Vagina (tissue), 2 donors: ENCODE measurements around the gene PRTN3.

Experiments
- POLR2A ChIP-seq, 2 donors: fragments of 450-650 bp; IDR thresholded peaks; one replicate each; pipeline ENCODE4 v1.6.1; 2017; ENCODE audit warnings: antibody characterized with exemption in 2 of 2, mild to moderate bottlenecking in 2 of 2, moderate library complexity in 2 of 2
- POLR2AphosphoS5 ChIP-seq, 2 donors: sonication (generic); formaldehyde crosslinking; IDR thresholded peaks; one replicate each; pipeline ENCODE4 v1.9.0; 2017; ENCODE audit warnings: antibody characterized with exemption in 2 of 2, mild to moderate bottlenecking in 2 of 2, low read depth in 1 of 2; ENCODE audit not compliant: insufficient read depth in 1 of 2

DNA sequence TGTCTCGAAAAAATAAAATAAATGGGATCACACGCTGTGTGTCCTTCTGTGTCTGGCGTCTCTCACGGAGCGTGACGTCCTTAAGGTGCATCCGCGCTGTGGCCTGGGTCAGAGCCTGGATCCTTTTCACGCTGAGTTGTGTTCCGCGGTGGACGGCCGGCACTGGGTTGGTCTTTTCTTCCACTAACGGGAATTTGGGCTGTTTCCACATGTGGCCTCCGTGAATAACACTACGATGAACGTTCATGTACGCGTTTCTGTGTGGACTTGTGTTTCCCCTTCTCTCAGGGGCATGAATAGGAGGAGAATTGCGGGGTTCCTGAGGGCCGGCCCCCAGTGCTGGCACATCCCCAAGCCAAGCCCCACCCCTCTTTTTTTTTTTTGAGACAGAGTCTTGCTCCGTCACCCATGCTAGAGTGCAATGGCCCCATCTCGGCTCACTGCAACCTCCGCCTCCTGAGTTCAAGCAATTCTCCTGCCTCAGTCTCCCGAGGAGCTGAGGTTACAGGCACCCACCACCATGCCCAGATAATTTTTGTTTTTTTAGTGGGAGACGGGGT lies 49.7 kb upstream of the PRTN3 start:
- TF ChIP-seq POLR2AphosphoS5 (IDR thresholded peaks at IDR 0.05; ENCODE audit: insufficient read depth in 1 of 2, low read depth in 1 of 2) (no peak), POLR2A (IDR thresholded peaks at IDR 0.05) (no peak)
